NCI-H1417 treated with DMSO at 0.1 percent for 48 hours (cell line): ENCODE measurements around the gene MICA.
"Not testable (repeated sequence)": the region's sequence is repeated elsewhere in the genome, so short reads cannot be mapped to it uniquely, and the experiment has no call there.

Source experiments
- DNase-seq: peaks from one replicate; lab custom pipeline; 2025; lab: John Stamatoyannopoulos, UW

Gene MICA

DNA sequence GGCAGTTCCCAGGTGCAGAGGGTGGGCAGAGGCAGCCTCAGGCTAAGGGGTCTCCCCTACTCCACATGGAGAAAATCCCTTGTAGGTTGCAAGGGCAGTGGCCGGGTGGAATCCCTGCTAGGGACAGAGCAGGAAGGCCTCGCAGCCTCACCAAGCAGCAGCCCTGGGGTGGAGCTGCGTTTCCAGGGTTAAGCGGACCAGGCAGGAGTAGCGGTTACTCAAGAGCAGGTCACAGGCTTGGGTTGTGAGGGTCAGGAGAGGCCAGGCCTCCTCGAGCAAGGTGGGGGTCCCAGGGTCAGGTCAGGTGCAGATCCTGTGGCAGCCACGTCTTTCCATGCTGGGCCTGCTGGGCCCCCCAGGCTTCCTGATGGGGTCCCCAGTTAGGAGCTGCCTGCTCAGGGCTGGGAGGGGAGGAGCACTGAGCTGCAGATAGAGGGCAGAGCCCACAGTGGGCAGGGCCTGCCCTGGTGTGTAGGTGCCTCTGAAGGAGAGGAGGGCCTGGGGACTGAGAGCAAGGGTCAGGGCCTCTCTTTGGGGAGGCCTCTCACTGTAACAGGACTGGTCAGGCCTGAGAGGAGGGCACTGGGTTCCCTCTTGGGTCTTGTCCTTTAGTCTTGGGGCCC, 10.9 kb downstream of the MICA start:
- DNase-seq, result not testable (repeated sequence)

DNA sequence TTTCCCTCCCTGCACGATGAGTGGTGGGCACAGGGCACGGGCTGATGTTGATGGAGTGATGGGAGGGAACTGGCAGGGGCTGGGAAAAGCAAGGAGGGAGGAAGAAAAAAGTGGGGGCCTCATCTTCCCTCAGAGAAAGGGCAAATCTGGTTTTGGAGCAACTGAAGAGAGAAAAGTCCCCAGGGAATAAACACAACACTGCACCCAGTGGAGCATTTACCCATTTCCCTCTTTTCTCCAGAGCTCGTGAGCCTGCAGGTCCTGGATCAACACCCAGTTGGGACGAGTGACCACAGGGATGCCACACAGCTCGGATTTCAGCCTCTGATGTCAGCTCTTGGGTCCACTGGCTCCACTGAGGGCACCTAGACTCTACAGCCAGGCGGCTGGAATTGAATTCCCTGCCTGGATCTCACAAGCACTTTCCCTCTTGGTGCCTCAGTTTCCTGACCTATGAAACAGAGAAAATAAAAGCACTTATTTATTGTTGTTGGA, 11.4 kb downstream of the MICA start:
- DNase-seq, result no peak

DNA sequence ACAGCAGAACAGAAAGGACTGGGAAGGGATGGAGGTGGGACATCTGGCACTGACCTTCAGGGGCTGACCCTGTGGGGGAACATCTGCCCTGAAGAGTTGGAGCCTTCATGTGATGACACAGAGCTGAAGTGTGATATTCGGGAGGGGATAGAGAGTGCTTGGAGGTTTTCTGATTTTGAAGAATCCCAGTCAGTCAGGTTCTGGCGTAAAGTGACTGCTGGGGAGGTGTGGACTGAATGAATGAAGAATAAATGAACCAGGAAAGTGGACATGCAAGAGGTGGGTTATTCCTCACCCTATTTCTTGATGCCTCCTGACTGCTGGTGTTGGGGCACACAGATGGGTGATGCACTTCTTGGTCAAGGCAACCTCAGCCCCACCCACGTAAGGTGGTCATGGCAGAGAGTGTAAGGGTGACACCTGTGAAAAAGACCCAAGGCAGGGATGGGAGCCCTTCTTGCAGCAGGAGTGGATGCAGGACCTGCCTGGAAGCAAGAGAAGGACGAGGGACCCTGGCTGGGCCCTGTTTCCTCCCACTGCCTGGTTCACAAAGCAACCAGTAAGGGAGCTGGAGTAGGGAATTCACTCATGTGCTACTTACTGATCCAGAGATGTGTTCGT, 13.1 kb downstream of the MICA start:
- no peak for DNase-seq

DNA sequence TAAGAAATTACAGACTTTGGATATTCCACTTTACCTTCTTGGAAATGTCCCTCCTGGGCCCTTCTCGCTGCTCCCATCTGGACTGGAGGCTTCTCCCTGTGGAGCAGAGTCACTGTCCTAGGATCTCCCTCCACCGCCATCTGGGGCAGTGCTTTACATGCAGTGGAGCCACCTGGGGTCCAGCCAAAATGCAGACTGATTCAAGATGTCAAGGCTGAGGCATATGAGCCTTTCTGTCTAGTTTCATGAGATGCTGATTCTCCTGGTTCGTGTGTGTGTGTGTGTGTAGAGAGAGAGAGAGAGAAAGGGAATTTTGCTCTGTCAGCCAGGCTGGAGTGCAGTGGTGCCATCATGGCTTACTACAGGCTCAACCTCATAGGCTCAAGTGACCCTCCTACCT, 14.9 kb downstream of the MICA start:
- DNase-seq, result no peak

DNA sequence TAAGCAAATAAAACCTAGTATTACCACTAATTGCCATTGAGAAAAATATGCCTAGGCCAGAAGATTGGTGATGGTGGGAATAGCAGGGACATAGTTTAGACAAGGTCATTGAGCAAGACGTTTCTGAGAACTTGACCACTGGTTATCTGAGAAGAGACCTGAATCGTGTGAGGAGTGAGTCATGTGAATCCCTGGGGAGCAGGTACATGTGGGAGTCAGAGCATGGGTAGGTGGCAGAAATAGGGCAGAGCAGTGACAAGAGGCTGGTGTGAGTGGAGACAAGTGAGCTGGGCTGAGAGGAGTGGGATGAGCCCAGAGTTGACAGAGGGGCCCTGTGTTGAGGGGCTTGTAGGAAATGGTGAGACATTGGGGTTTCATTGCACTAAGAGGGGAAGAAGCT, 16.4 kb downstream of the MICA start:
- DNase-seq, result no peak

DNA sequence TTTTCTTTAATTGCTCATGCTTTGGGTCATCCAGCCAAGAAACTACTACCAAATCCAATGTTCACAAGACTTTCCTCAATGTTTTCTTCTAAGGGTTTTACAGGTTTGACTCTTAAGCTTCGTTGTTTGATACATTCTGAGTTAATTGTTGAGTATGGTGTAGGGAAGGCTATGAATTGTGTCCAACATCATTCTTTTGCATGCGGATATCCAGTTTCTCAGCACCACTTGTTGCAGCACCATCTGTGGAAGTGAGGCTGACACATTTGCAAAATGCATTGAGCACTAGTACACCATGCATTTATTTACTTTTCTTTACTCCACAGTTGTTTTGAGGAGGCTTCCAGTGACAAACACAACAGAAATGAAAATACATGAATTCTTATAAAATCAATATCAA, 17.2 kb downstream of the MICA start:
- DNase-seq, result no peak

DNA sequence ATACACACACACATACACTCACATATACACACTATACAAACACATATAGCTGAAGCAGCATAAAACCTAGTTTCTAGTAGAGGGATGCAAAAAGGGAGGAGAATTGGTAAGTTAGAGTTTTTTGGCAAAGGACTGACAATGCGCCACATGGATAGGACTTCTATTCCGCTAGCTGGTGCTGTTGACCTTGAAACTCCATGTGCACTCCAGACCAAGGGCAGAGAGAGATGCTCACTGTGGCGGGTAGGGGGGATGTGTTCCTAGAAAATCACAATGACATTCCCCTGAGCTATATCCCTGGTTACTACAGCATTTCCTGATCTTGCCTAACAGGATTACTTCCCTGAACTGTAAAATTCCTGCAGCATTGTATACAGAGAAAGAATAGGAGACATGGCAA, 19.2 kb downstream of the MICA start:
- no peak for DNase-seq

DNA sequence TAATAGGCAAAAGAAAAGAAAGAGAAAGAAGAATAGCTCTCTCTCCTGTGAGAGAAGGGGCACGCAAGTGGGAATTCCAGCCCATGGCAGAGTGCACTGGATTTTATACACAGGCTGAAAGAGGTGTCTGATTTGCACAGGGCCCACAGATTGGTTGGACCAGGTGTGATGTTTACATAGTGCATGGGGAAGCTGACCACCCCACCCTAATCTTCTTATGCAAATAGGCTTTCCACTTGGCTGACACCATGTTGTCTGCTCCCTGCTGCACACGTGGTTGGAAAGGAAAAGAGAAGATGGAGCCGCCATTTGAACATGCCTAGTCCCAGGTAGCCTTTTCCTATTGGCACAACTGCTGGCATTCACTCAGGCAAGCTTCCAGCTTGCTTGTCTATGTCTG, 20.2 kb downstream of the MICA start:
- no peak for DNase-seq

DNA sequence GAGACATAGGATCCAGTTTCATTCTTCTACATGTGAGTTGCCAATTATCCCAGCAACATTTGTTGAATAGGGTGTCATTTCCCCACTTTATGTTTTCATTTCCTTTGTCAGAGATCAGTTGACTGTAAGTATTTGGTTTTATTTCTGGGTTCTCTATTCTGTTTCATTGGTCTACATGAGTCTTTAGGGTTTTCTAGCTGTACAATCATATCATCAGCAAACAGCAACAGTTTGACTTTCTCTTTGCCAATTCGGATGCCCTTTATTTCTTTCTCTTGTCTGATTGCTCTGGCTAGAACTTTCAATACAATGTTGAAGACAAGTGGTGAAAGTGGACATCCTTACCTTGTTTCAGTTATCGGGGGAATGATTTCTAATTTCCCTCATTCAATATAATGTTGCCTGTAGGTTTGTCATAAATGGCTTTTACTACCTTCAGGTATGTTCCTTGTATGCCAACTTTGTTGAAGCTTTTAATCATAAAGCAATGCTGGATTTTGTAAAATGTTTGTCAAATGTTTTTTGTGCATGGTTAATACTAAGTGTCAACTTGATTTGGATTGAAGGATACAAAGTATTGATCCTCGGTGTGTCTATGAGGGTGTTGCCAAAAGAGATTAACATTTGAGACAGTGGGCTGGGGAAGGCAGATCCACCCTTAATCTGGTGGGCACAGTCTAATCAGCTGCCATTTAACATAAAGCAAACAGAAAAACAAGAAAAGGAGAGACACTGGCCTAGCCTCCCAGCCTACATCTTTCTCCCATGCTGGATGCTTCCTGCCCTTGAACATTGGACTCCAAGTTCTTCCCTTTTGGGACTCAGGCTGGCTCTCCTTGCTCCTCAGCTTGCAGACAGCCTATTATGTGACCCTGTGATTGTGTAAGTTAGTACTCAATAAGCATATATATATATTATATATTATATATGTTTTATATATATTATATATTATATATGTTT, 23.3 kb downstream of the MICA start:
- no peak for DNase-seq

DNA sequence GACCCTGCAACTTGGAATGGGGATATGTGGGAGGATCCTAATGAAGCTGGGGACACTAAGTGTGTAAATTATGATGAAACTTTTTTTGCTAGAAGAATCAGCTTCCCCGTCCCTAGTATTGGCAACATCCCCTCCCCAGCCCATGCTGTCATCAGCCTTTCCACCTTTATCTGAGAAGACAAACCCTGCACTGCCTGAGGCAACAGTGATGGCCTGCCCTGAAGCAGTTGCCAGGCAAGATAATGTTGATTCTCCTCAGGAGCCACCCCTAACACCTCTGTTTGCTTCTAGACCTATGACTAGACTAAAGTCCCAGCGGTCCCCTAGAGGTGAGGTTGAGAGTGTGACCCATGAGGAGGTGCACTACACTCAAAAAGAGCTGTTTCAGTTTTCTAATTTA, 27.1 kb downstream of the MICA start:
- no peak for DNase-seq

DNA sequence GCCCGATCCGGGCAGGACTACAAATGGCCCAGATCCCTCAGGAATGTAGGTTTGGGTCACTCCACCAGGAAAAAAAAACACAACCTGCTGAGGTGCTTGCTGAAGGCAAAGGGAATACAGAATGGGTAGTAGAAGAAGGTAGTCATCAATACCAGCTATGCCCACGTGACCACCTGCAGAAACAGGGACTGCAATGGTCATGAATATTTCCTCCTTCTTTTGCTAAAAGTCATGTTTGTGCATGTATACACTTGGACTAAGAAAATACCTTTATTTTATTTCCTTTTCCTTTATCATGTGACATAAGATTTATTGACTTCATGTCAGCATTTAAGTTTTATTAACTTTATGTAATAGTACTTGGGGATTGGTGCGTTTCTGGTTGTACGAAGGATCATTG, 31.7 kb downstream of the MICA start:
- not testable (repeated sequence) for DNase-seq

DNA sequence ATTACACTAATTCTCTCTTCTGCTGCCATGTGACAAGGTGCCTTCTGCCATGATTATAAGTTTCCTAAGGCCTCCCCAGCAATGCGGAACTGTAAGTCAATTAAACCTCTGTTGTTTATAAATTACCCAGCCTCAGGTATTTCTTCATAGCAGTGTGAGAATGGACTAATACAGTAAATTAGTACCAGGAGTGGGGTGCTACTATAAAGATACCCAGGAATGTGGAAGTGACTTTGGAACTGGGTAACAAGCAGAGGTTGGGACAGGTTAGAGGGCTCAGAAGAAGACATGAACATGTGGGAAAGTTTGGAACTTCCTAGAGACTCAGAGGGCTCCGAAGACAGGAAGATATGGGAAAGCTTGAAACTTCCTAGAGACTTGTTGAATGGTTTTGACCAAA, 34.8 kb downstream of the MICA start:
- DNase-seq, result no peak

DNA sequence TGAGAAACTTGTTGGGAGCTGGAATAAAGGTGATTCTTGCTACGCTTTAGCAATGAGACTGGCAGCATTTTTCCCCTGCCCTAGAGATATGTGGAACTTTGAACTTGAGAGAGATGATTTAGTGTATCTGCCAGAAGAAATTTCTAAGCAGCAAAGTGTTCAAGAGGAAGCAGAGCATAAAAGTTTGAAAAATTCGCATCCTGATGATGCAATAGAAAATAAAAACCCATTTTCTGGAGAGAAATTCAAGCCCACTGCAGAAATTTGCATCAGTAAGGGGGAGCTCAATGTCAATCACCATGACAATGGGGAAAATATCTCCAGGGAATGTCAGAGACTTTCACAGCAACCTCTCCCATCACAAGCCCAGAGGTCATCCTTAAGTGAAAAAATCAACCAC, 35.3 kb downstream of the MICA start:
- DNase-seq, result no peak

DNA sequence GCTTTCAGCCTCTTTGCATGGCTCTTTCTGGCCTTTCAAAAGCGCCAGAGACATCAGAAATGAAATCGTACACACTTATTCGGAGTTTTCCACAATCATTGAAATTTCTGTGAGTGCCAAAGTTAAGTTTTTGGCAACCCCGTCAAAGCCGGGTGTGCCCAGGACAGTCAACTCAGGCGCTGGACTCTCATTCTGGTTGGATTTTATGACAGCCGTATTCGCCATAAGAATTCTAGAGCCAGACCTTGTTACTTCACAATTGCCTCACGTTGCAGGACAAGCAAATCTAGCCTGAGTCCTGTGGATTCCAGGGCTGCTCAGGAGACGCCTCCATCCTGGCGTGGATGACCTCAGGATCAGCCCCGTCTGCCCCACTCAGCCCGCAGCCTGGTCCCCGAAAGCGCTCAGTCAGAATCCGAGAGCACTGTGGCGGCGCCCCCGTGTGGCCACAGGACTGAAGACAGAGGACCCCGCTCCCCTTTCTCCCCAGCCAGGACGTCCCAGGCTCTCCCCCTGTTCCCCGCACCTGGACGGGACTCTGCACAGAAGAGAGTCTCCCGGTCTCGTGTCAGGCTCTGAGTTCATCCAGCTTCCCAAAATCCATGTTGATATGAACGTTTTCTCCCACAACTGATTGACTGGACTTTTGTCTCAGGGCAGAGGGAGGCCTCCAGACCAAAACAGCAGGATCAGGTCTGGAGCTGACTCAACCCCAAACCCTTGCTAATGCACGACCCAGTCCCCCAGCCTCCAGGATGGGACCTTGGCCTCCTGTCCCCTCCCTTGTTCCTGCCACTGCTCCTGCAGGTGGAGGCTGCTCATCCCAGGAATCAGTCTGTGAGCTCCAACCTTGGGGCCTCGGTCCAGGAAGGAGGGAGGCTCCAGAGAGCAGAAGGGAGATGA, 38.2 kb downstream of the MICA start:
- DNase-seq, result no peak

DNA sequence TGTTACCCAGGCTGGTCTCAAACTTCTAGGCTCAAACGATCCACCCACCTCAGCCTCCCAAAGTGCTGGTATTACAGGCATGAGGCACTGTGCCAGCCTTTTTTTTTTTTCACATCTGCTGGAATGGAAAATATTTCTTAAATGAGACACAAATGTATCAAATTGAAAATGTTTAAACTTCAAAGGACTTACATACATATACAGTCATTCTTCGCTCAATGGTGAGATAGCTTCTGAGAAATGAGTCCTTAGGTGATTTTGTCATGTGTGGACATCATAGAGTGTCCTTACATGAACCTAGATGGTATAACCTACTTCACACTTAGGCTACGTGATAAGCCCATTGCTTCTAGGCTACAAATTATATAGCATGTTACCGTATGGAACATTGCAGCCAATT, 43.1 kb downstream of the MICA start:
- no peak for DNase-seq

DNA sequence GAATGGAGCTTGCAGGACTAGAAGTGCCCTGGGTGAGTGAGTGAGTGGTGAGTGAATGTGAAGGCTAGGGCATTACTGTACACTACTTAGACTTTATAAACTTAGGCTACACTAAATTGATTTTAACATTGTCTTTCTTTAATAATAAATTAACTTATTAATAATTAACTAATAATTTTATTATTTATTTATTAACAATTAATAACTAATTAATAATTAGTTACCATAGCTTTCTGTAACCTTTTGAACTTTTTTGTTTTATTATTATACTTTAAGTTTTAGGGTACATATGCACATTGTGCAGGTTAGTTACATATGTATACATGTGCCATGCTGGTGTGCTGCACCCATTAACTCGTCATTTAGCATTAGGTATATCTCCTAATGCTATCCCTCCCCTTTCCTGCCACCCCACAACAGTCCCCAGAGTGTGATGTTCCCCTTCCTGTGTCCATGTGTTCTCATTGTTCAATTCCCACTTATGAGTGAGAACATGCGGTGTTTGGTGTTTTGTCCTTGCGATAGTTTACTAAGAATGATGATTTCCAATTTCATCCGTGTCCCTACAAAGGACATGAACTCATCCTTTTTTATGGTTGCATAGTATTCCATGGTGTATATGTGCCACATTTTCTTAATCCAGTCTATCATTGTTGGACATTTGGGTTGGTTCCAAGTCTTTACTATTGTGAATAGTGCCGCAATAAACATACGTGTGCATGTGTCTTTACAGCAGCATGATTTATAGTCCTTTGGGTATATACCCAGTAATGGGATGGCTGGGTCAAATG, 43.8 kb downstream of the MICA start:
- DNase-seq, result not testable (repeated sequence)

DNA sequence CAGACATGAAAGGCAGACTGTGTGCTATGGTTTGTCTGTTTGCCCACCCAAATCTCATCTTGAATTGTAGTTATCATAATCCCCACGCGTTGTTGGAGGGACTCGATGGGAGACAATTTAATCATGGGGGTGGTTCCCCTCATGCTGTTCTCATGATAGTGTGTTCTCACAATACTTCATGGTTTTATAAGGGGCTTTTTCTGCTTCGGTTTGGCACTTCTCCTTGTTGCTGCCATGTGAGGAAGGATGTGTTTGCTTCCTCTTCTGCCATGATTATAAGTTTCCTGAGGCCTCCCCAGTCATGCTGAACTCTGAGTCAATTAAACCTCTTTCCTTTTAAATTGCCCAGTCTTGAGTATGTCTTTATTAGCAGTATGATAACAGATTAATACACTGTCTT, 47.4 kb downstream of the MICA start:
- DNase-seq, result no peak

DNA sequence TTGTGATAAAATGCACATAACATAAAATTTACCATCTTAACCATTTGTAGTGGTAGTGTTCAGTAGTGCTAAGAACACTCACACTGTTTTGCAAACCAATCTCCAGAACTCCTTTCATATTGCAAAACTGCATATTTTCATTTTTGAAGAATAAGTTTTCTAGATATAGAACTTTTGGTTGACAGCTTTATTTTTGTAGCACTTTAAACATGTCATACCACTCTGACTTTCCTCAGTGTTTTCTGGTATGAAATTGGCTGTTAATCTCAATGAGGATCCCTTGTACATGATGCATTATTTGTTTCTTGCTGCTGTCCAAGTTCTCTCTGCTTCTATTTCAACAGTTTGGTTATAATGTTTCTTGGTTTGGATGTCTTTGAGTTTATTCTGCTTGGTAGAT, 49.5 kb downstream of the MICA start:
- no peak for DNase-seq

DNA sequence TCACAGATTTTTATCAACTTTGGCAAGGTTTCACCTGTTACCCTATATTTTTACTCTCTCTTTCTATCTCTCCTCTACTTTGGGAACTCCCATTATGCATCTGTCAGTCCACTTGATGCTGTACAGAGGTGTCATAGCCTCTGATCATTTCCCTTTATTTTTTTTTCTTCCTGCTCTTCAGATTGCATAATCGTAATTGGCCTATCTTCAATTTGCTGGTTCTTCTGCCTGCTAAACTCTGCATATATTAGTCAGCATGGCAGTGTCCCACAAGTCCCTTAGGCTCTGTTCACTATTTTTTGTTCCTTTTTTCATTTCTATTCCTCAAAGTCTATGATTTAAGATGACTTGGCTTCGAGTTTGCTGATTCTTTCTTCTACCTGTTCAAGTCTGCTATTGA, 49.9 kb downstream of the MICA start:
- DNase-seq, result no peak

DNA sequence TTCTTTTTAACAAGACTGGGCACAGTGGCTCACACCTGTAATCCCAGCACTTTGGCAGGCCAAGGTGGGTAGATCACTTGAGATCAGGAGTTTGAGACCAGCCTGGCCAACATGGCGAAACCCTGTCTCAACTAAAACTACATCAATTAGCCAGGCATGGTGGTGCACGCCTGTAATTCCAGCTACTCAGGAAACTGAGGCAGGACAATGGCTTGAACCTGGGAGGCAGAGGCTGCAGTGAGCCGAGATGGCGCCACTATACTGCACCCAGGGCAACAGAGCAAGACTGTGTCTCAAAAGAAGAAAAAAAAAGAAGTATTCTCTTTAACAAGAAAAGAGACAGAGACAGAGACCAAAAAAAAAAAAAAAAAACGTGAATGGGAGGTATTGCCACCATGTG, 56.5 kb downstream of the MICA start:
- not testable (repeated sequence) for DNase-seq
